Endometrial microvascular endothelial cells (primary cell): ENCODE data around the gene PAK6. TPM values are rescaled to one million over a fixed set of nuclear protein-coding genes. Genes with fewer than 3 reads are reported as not detected.

ENCODE experiments used
- in situ Hi-C: cut with HindIII; loops from 2 replicates; pipeline ENCODE4 v1.10.0; 2017; ENCODE audit warnings: low sequenced_read_pairs, low pct_unique_long_range_greater_than_20kb; ENCODE audit errors: inconsistent ontology term
- total RNA-seq: library from RNA; depleted of rRNA; stranded (reverse); fragments of >200 nt; gene quantifications from one replicate; pipeline ENCODE4 v1.2.3, GENCODE V29; 2015; ENCODE audit errors: inconsistent ontology term

PAK6 gene
- total RNA-seq, 1 donor from 2014 or later, result not detected

- in situ Hi-C loops, result no loop called here
Observed at GRCh38 chr15:40239693-40240618, 1.1 kb downstream of the PAK6 start.

GRCh38 chr15:40240619-40241221 is 1.9 kb downstream of the PAK6 start:
- in situ Hi-C loops, result no loop called here

GRCh38 chr15:40241269-40242212 is 2.7 kb downstream of the PAK6 start:
- in situ Hi-C loops, result no loop called here

DNA sequence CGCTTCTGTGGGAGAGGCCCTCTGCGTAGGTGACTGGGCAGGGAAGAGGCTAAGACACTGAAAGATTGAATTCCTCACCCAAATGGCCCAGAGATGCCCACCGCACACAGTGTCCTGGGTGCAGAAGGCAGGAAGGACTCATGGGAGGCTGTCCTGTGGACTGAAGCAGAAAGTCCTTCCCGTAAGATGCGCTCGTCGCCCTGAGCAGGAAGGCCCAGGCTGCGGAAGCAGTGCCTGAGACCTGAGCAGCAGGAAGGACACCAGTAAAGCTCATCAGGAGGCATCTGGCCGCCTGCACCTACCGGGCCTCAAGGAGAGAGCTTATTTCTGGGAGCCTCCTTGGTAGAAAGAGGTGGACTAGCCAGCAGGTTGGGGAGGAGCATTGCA is 3.3 kb downstream of the PAK6 start:
- in situ Hi-C loops, result no loop called here

DNA sequence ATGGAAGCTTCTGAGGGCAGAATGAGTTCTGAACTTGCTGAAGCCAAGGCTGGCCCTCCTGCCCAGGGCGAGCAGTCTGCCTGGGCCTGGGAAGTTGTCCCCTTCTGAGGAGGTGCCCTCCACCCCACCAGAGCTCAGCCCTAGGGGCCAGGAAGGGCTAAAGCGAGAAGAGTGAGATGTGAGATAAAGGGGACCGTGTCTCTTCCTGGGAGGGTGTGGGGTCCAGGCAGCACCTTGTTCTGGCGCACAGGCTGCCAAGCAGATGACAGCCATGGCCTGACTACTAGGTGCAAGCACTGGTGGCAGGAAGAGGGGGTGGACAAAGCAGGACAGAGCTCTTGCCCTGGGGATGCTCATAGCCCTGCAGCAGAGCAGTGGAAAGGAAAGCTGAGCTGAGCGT is 3.7 kb downstream of the PAK6 start:
- in situ Hi-C loops, result no loop called here

- in situ Hi-C loops, result no loop called here
Observed at GRCh38 chr15:40243126-40243810, 4.4 kb downstream of the PAK6 start.

DNA sequence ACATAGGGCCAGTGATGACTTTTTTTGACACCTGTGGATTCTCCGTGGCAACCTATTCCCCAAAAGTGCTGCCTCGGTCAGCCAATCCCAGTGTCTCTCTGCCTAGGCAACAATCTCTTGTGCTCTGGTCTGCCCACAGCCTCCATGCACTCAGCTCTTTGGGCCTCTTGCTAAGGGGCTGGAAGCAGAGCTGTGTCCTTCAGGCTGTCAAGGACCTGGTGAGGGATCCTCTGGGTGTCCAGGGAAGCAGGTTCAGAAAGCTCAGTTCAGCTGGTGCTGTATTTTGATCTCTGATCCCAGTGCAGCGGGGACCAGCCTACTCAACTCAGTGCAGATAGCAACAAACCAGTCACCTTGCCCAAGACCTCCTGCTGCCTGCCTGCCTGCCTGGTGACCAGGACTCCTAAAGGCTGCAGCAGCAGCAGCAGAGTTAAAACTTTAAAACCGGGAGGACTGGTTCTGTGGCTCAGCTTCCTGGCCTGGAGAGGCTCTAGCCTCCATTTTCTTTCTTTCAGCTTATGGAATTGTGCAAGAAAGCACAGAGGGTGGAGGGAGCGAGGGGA is 6.2 kb downstream of the PAK6 start:
- in situ Hi-C loops, result no loop called here

- in situ Hi-C loops, result no loop called here
Observed at GRCh38 chr15:40245666-40246450, 7.0 kb downstream of the PAK6 start.

DNA sequence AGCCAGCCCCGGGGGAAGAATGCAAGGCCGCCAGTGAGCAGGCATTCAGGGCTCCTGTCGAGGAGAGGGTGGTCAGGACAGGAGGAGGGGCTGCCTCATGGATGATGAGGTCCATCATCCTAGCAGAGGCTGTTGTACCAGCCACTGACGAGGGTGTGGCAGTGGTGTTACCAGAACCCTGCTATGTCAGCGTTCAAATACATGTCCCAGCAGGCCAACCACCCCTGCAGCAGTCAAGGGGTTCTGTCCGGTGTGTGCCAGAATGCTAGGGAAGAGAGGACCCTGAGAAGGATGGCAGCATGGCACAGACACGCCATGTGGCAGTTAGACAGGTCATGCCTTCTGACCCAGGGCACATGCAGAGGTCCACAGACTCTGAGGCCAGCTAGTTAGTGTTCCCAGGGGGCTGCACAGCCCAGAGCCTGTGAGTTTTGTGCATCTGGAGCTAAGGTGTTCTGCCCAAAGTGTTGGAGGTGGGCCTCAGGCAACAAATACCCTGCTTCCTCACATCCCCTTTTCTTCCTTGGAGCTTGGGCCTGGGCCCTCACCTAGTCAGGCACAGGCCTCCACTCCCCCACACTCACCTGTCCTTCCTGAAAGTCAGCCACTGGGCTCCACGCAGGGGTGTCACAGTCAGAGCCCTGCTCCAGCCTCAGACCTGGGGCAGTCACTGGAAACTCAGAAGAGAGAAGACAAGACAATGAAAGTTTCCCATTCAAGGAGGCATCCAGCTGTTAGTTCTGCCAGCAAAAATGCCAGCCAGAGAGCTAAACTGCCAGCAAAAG is 7.8 kb downstream of the PAK6 start:
- in situ Hi-C loops, result no loop called here

GRCh38 chr15:40247406-40247971 is 8.6 kb downstream of the PAK6 start:
- in situ Hi-C loops, result no loop called here

DNA sequence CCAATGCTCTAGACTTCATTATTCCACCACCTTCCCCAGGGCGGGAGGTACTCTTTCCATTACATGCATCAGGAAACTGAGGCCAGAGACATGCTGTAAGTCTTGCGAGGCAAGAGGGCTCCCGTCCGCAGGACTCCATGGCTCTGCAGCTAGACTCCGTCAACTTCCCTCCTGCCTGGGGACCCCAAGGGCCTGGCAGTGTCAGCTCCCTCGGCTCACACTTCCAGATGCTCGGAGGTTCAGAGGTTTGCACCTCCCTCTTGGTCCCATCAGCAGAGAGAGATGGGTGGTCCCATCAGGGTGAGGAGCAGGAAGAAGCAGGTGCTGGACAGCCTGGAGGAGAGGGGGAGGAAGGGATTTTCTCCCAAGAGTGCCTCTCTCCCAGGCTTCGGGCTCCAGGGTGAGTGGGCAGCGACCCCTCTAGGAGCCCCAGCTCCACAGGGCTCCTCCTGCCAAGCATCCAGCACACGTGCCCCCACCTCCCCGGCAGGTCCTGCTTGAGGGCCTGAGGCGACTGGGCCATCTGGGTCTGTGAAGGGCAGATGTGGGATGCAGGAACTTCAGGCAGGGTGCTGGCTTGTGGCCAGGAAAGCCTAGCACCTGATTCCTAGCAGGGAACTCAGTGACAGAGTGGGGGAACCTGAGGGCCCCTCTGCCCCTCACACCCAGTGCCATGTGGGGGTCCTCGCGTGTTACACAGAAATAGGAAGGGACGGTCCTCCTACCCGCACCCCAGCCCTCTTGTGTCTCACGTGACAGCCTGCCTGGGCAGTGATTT is 9.3 kb downstream of the PAK6 start:
- in situ Hi-C loops, result no loop called here

DNA sequence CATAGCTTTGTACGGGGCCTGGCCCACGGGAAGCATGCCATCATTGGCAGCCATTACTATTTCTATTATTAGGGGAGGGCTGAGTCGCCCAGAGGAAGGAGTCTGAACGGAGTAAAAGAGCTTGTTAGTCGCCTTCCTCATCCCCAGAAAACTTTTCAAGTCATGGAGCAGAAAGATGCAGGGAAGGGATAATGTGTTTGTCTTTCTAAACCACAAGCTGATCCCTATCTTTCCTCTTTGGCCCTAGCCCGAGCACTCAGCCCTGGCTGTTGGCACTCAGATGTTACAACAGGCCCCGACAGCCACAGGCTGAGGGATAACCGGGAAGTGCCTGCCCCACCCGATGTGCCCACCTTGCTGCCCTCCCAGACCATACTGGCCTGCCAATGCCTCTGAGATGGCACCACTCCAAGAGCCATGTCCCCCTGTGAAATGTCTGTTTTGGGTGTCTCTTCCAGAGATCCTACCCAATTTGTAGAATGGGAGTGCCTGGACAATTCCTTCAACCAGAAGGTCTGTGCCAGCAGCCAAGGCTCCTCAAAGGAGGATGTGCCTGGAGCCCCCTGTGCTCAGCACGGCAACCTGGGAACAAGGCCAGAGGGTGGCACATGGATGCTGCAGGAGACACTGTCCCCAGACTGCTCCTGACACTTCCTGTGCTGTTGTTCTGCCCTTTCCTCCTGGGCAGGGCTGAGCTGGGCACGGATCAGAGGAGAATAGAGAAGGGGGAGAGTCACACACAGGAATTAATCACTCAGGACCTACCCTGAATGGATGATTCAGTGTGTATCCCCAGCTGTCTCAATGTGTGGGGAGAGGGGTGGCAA is 10.8 kb downstream of the PAK6 start:
- in situ Hi-C loops, result no loop called here

DNA sequence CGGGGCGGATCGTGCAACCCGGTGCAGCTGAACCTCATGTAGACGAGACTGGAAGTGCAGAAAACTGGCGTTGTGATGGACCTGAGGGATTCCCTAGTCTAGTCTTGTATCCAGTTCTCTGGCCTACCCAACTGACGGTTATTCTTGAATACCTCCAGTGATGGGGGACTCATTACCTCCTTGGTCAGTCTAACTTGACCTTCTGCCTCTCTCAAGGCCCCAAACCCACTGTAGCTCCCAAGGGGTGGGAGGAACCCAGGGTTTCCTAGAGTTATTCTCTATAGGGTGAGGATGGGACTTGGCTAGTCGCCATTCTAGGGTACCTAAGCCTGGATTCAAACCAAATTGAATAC is 11.4 kb downstream of the PAK6 start:
- in situ Hi-C loops, result no loop called here

- in situ Hi-C loops, result no loop called here
Observed at GRCh38 chr15:40250771-40251483, 12.1 kb downstream of the PAK6 start.
